Breast epithelium (tissue), 3 donors: ENCODE measurements around the gene GSTM2.

Experiments used
- CTCF ChIP-seq, 3 donors: fragments of 450-650 bp; IDR thresholded peaks; one replicate each; pipeline ENCODE4 v1.5.1; 2016 to 2017; ENCODE audit warnings: antibody characterized with exemption in 3 of 3, mild to moderate bottlenecking in 3 of 3, moderate library complexity in 3 of 3
- POLR2AphosphoS5 ChIP-seq, 3 donors: sonication (generic); formaldehyde crosslinking; IDR thresholded peaks; one replicate each; pipeline ENCODE4 v1.6.1; 2017; ENCODE audit warnings: antibody characterized with exemption in 3 of 3

GRCh38 chr1:109718495-109718894 lies 50.6 kb downstream of the GSTM2 start:
- TF ChIP-seq CTCF (IDR thresholded peaks at IDR 0.05) (no peak), POLR2AphosphoS5 (IDR thresholded peaks at IDR 0.05) (no peak)
